Coronary artery (tissue), 2 donors: ENCODE results near the gene PHC2.
A peak's percentile ranks its signal among the peaks of the same experiment; 100 is the strongest.

Source experiments
- DNase-seq: peaks from one replicate; pipeline ENCODE4 v3.0.0-alpha.2; 2017; ENCODE audit warnings: low spot score
- H3K27ac ChIP-seq, 2 donors: fragments of 200-600 bp; sonication (generic); one replicate each; pipeline ENCODE4 v1.5.1; 2016 to 2019
- H3K4me3 ChIP-seq: fragments of 200-600 bp; sonication (generic); 2 replicates; pipeline ENCODE4 v1.5.1; 2016; ENCODE audit warnings: mild to moderate bottlenecking, moderate library complexity
- CTCF ChIP-seq: fragments of 200-600 bp; sonication (generic); IDR thresholded peaks from one replicate; pipeline ENCODE4 v1.5.1; 2019; ENCODE audit warnings: antibody characterized with exemption

PHC2 gene

GRCh38 chr1:33433509-33434362 lies 2.8 kb upstream of the PHC2 start:
- no peak for TF ChIP-seq CTCF
- no peak overlapping the region for H3K4me3 ChIP-seq
- no peak for DNase-seq
- H3K27ac ChIP-seq = peak overlapping the region in 1 of 2 donors; percentile 34

- Histone ChIP-seq H3K27ac (peak overlapping the region; percentile 55 to 83), H3K4me3 (peak overlapping the region; percentile 85)
- TF ChIP-seq CTCF = no peak
- peak; percentile 78 for DNase-seq
These were observed 821 bp downstream of the PHC2 start for GRCh38 chr1:33429856-33430691.

- Histone ChIP-seq H3K27ac (no peak overlapping the region), H3K4me3 (no peak overlapping the region)
- DNase-seq = no peak
- no peak for TF ChIP-seq CTCF
These were observed 1.6 kb downstream of the PHC2 start for GRCh38 chr1:33429332-33429731.

GRCh38 chr1:33428661-33429060 lies 2.2 kb downstream of the PHC2 start:
- H3K27ac ChIP-seq = no peak overlapping the region
- no peak for TF ChIP-seq CTCF
- no peak overlapping the region for H3K4me3 ChIP-seq
- DNase-seq = no peak

- no peak overlapping the region for H3K27ac ChIP-seq
These were observed 4.0 kb downstream of the PHC2 start for GRCh38 chr1:33426916-33427315.

GRCh38 chr1:33425900-33426299 lies 5.0 kb downstream of the PHC2 start:
- no peak for TF ChIP-seq CTCF
- no peak overlapping the region for H3K27ac ChIP-seq
- no peak for DNase-seq
- no peak overlapping the region for H3K4me3 ChIP-seq

More at GRCh38 chr1:33426916-33427315, 4.0 kb downstream of the PHC2 start:
- H3K4me3 ChIP-seq = no peak overlapping the region
- no peak for DNase-seq
- no peak for TF ChIP-seq CTCF
